Gastroesophageal sphincter (tissue), 3 donors: ENCODE measurements around the gene RGS10.

Source experiments
- POLR2A ChIP-seq, 2 donors: fragments of 450-650 bp; IDR thresholded peaks; one replicate each; pipeline ENCODE4 v1.6.1; 2017; ENCODE audit warnings: antibody characterized with exemption in 2 of 2, mild to moderate bottlenecking in 2 of 2, moderate library complexity in 1 of 2
- POLR2AphosphoS5 ChIP-seq: sonication (generic); formaldehyde crosslinking; IDR thresholded peaks from one replicate; pipeline ENCODE4 v1.6.1; 2017; ENCODE audit warnings: antibody characterized with exemption
- TF ChIP-seq, protein P1 (sequence below), 4 experiments: fragments of 200-600 bp in 2 of 4; fragments of 450-650 bp in 2 of 4; sonication (generic) in 1 of 4; IDR thresholded peaks; one replicate each; pipeline ENCODE4 v1.5.1; 2017 to 2019; ENCODE audit warnings: antibody characterized with exemption in 4 of 4, mild to moderate bottlenecking in 2 of 4, moderate library complexity in 2 of 4

DNA sequence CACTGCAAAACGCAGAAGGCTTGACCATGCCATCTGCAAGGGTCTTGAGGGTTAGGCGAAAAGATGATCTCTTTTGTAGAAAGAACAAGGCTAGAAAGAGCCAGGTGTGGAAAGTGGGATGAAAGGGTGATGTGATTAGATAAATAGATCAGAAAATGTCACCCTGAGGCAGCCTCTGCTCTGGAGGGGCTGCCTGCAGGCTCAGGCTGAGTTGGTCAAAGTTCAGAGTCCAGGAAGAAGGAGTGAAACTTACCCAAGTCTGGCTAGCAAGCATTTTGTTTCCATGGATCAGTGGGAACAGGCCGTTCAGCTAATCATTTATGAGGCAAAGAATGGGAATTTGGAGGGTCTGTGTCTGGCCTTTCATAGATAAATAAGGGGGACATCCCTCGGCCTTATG, 79.7 kb downstream of the RGS10 start:
- TF ChIP-seq, protein P1, sequence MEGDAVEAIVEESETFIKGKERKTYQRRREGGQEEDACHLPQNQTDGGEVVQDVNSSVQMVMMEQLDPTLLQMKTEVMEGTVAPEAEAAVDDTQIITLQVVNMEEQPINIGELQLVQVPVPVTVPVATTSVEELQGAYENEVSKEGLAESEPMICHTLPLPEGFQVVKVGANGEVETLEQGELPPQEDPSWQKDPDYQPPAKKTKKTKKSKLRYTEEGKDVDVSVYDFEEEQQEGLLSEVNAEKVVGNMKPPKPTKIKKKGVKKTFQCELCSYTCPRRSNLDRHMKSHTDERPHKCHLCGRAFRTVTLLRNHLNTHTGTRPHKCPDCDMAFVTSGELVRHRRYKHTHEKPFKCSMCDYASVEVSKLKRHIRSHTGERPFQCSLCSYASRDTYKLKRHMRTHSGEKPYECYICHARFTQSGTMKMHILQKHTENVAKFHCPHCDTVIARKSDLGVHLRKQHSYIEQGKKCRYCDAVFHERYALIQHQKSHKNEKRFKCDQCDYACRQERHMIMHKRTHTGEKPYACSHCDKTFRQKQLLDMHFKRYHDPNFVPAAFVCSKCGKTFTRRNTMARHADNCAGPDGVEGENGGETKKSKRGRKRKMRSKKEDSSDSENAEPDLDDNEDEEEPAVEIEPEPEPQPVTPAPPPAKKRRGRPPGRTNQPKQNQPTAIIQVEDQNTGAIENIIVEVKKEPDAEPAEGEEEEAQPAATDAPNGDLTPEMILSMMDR (IDR thresholded peaks at IDR 0.05), result no peak
- TF ChIP-seq POLR2AphosphoS5, result no peak
- TF ChIP-seq POLR2A (IDR thresholded peaks at IDR 0.05), result no peak
